GM15510 (cell line): Measurements from ENCODE around the gene LRP8.

Source experiments
- POLR2A ChIP-seq: IDR thresholded peaks from 3 replicates; pipeline ENCODE4 v1.6.1; 2011; ENCODE audit warnings: borderline replicate concordance; ENCODE audit not compliant: insufficient read length; ENCODE audit errors: extremely low read depth

Gene LRP8

DNA sequence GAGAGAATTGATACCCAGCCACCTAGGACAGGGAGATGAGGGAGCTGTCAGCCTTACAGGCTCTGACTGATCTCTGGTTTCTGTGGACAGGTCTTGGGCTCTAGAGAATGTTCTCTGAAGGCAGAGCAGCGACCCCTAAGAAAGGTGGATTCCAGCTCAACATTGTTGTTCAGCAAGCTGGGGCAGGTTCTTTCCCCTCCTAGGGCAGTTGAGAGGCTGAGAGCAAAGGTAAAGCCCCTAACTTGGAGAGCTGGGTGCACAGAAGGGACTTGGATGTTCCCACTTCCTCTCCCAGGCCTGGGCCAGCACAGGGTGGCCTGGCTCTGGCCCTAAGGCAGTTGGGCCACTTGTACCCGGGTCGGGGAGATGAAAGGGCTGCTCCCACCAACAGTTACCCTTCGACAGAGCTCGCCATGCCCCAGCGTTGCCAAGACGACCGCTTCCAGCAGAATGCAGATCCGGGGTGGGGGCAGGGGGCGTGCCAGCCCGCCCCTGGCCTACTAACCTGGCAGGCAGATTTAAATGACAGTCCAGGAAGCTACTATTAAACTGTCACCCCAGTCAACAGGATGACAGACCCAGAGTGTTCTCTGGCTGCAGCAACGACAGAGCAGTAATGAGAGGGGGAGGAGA is 31.6 kb downstream of the LRP8 start:
- TF ChIP-seq POLR2A, result no peak

DNA sequence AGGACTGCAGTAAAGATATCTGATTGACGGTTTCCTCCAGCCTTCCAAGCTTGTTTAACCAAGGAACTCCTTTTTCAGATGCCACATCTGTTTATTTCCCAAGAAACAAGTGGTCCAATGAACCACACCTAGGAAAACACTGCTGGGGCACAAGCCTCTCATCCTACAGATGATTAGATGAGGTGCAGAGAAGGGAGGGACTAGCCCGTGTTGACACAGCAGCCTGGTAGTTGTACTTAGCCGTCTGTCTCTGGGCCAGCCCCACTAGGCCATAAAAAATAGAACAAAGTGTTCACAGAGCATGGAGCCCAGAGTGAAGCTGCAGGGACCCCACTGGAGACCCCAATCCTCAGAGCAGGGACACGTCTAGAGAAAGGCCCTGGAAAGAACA is 32.1 kb downstream of the LRP8 start:
- no peak for TF ChIP-seq POLR2A

DNA sequence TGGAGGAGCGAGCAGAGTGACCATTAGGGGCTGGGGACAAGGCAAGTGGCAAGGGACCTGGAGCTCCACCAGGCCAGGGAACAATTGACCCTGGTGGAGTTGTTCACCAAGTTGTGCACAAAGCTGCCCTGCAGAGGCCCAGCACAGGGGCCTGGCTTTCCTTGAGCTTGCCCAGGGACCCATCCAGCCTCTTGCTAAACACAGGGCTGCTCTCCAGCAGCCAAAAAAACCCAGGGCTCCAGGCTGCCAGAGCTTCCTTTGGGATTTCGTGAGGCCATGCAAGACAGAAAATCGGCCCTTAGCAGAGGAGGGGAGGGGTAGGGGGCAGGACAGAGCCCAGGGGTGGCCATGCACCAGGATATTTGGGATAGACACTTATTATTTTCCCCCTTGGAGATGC is 32.6 kb downstream of the LRP8 start:
- no peak for TF ChIP-seq POLR2A

DNA sequence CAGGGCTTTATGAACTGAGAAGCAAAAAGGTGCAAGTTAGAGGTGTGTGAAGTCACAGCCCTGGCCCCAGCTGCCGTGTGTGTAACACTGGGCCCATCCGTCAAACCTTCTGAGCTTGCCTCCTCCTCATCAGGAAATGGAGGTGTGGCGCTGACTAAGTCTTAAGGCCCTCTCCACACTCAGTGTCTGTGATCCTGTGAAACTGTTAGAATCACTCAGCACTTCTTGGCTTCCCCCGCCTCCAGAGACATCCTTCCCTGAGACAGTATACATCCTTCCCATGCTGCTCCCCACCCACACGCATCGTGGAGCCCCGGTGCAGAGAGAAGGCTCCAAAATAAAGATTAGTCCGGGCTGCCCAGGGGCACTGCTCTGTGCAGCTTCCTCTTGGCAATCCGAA is 33.3 kb downstream of the LRP8 start:
- TF ChIP-seq POLR2A, result no peak

DNA sequence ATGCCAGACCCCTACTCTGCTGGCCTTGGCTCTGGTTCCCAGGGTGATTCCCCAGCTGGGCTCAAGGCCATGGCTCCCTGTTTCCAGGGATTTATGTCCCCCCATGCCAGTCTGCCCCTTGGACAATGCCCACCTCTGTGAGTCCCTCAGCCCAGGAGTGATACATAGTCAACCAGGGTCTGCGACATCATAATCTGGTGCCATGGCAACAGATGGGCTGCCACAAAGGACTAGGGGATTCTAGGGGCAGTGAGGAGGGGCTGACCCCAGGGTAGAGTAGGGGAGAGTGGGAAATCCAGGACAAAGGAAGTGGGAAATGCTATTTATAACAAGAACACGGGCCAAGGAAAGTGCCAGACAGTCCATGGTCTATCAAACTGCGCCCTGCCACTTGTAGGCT is 33.8 kb downstream of the LRP8 start:
- TF ChIP-seq POLR2A, result no peak

DNA sequence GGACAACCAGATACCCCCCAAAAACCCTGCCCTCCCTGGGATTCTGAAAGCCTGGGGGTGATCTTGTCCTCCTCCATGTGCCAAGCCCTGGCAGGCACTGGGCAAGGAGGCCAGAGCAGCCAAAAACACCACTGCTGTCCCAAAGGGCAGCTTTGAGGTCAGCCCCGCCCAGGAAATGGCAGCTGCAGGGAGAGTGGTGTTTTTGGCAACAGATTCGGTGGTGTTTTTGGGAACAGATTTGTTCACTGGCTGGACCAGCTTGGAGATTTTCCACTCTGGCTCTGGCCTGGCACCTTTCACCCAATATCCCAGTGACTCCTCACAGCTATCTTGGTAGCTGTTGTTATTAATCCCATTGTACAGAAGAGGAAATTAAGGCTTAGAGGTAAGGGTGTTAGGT is 34.7 kb downstream of the LRP8 start:
- TF ChIP-seq POLR2A, result no peak

DNA sequence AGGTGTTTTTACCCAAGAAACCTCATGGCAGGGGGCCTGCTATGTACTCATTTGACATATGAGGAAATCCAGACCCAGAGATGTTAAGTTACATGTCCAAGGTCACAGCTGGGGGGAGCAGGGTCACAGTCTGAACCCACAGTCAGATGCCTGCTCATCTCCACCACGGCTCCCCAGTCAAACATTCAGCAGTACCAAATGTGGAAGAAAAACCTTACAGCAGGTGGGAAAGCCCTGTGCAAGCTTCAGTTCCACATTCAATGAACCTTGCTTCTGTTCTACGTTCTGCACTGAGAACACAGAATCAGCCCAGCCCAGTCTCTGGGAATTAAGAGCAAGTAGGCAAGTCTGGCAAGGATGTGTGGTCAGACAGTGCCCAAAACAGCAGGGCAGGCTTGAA is 35.2 kb downstream of the LRP8 start:
- no peak for TF ChIP-seq POLR2A

DNA sequence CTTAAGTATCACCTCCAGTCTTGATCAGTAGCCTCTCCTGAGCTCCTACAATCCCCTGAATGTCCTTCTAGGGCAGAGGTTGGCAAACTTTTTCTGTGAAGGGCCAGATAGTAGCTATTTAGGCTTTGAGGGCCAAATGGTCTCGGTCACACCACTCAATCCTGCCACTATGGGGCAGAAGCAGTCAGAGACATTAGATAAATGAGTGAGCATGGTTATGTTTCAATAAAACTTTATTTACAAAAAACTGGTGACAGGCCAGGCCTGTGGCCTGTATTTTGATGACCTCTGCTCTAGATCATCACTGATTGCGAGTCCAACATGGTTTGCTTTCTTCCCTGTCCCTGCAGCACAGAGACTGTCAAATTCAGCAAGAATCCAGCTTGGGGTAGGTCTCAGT is 36.3 kb downstream of the LRP8 start:
- TF ChIP-seq POLR2A, result no peak

DNA sequence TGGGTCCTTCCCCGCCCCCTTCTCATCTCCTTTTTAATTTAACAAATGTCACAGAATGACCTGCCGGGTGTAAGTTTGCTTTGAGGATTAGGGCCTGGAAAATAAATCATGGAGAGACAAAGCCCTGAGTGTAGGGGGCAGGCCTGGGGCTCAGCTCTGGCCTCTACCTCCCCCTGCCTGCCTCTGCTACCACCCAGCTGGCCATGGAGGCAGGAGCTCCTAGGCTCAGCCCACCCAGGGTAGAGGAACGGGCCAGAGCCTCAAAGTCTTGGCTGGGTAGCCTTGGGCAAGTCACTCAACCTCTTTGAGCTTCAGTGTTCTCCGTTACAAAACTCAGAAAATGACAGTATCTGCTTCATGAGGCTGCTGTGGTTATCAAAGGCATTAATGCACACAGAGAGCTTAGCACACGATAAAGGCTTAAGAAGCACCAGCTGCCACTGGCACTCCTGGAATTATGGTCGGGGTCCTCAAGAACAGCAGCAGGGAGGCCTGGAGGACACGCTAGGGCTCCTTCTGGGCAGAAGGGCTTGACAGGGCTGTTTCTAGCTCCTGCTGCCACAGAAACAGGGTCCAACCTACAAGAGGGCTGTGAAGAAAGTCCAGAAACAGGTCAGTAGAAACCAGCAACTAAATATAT is 39.0 kb downstream of the LRP8 start:
- TF ChIP-seq POLR2A, result no peak

DNA sequence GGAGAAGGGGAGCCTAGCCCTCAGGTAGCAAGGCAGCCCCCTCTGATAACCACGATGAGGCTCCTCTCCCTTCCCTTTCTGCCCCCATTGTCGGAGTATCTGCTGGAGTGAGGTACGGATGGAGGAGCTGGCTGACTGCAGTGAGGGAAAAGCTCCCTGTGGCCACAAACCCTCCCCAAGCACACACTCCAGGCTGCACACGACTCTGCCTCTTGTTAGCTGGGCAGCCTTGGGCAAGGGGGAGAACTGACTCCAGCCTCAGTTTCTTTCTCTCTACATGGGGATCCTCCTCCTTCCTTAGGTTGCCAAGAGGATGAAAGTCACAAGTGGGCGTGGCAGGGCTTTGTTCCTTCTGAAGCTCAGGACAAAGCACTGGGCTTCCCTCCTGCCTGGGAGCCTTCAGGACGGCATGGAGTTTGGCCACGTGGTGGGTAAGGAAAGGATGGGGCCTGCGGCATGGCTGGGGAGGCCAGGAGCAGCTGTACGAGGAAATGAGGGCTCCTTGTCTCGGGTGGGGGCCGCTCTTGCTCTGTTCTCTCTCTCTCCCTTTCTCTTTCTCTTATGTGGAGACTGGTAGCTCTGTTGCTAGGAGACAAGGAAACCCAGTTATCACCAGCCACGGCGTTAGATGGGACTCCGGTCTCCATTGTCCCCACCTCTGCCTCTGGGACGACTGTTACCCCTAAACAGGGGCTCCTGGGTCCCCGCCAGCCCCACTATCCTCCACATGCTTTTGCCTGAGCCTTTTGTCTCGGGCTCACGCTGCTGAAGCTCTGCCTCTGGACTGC is 39.7 kb downstream of the LRP8 start:
- TF ChIP-seq POLR2A, result no peak

DNA sequence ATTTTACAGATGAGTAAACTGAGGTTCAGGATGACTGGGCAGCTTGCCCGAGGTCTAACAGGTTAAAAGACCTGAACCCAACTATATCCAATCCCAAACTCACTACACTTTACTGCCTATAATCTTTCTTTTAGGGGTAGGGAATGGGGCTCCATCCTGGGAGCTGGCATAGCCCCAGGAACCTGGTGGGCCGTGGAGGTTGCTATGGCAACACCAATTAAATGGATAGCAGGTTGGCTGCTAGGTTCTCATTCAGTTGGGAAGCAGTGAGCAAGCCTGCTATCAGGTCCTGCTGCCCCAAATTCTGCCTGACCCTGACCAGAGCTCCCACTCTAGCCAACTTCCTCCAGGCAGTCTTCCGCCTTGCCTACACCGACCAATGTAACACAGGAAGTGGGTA is 40.9 kb downstream of the LRP8 start:
- TF ChIP-seq POLR2A, result no peak

DNA sequence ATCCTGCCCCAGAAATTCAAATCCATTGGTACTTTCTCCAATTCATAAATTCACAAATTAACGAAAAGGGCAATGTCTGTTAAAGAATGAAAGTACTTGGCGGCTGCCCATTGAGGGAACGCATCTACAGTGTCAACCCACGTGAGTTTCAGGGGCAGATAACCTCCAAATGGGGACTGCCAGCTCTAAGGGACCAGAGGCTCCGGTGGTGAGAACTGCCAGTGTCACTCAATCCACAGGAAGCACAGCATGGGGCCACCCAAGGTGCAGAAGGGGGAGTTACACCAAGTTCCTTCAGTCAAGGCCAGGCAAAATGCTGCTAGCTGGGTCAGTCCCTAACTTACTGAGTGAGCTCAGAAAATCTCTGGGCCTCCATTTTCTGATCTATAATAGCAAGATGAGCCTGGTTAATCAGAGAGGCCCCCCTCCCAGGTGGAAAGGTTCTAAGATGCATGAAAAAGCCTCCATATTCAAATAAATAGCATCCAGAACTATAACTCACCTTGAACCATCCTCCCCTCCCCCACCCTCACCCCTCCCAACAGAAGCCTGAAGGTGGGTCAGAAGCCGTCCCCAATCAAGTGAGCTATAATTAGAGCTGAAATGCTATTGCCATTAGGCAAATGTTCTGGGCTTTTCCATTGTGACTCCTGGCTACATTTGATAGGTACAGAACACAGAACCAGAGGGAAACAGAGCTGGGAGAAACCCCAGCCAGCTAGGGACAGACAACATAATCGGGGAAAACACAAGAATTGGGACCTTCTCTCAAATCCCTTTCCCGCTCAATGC is 41.7 kb downstream of the LRP8 start:
- no peak for TF ChIP-seq POLR2A

DNA sequence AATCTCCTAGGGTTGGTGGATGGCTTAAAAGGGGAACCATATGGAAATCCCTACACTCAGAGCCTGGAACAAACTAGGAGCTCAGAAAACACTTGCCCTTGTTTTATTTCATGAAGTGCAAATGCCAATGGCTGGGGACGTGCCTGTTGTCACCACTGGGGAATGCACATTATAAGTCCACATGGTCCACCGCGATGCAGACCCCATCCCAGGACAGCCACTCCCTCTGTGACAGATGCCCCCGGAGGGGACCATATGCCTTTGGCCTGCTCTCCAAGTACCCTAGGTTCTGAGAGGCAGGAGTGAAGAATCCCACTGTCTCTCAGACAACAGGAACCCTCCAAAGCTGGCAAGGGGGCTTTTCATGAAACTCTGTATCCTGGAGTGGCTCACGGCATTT is 42.3 kb downstream of the LRP8 start:
- no peak for TF ChIP-seq POLR2A

DNA sequence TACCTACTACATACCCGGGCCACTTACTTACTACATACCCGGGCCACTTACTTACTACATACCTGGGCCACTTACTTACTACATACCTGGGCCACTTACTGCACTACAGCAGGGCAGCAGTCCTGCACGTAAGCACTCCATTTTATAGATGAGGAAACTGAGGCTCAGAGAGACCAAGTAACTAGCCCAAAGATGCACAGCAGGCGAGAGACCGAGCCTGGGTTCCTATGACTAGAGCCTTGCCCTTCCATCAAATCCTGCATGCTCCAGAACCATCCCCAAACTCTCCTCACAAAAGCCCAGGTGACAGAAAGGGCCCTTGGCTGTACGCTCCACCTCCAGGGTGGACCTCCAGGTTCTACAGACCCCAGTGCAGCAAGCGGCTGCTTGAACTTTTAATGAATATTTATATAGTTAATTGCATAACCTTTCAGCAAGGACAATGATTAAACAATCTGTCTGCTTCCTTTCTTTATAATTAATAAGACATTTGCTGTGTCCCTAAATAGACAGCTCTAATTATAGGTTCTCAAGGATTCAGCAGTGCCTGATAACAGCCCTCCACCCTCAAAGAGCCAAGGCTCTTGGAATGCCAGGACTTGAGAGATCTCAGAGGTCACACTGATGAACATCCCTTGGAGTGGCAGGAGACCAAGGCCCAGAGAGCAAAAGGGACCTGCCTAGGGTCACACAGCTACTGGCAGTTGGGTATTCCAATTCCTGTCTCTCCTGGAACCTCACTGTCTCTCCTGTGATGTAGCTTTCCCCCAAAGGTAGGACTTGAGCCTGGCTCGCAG is 43.4 kb downstream of the LRP8 start:
- no peak for TF ChIP-seq POLR2A
